GM23338 (cell line): ENCODE results near the gene PRRX1. TPM values are rescaled to one million over a fixed set of nuclear protein-coding genes. Genes with fewer than 3 reads are reported as not detected.

ENCODE experiments used
- ATAC-seq: fragments of 200-7000 bp; cut with Tn5 transposase; 3 replicates; pipeline ENCODE4 v1.9.1; 2020
- DNase-seq: peaks from one replicate; pipeline ENCODE4 v3.0.0-alpha.2; 2015; ENCODE audit warnings: low spot score
- H2AFZ ChIP-seq: fragments of 200-600 bp; sonication (generic); 2 replicates; pipeline ENCODE4 v1.8.0; 2016; ENCODE audit warnings: antibody characterized with exemption, mild to moderate bottlenecking, moderate library complexity
- H3F3A ChIP-seq: fragments of 200-600 bp; sonication (generic); replicated peaks from 2 replicates; pipeline ENCODE4 v1.8.0; 2017; ENCODE audit warnings: antibody characterized with exemption, mixed run types, low read depth
- H3K27ac ChIP-seq: fragments of 200-600 bp; sonication (generic); 2 replicates; pipeline ENCODE4 v1.6.1; 2016; ENCODE audit warnings: low read depth
- H3K27me3 ChIP-seq: fragments of 200-600 bp; sonication (generic); 2 replicates; pipeline ENCODE4 v1.8.0; 2016; ENCODE audit warnings: mild to moderate bottlenecking, mixed run types, moderate library complexity; ENCODE audit not compliant: insufficient read depth
- H3K36me3 ChIP-seq: fragments of 200-600 bp; sonication (generic); 2 replicates; pipeline ENCODE4 v1.8.0; 2016; ENCODE audit warnings: mild to moderate bottlenecking; ENCODE audit not compliant: insufficient read depth
- H3K4me1 ChIP-seq: fragments of 200-600 bp; sonication (generic); 2 replicates; pipeline ENCODE4 v1.8.0; 2016; ENCODE audit warnings: mild to moderate bottlenecking, moderate library complexity; ENCODE audit not compliant: insufficient read depth
- H3K4me2 ChIP-seq: fragments of 200-600 bp; sonication (generic); 2 replicates; pipeline ENCODE4 v1.7.1; 2017; ENCODE audit warnings: mixed run types
- H3K4me3 ChIP-seq: fragments of 200-600 bp; sonication (generic); 2 replicates; pipeline ENCODE4 v1.6.1; 2016; ENCODE audit warnings: mixed run types
- H3K79me2 ChIP-seq: fragments of 200-600 bp; sonication (generic); replicated peaks from 2 replicates; pipeline ENCODE4 v1.8.0; 2017; ENCODE audit warnings: mild to moderate bottlenecking; ENCODE audit not compliant: insufficient read depth
- H3K9me2 ChIP-seq: fragments of 200-600 bp; sonication (generic); 2 replicates; pipeline ENCODE4 v1.8.0; 2017; ENCODE audit not compliant: insufficient read depth
- H4K20me1 ChIP-seq: fragments of 200-600 bp; sonication (generic); replicated peaks from 2 replicates; pipeline ENCODE4 v1.8.0; 2017; ENCODE audit warnings: mild to moderate bottlenecking; ENCODE audit not compliant: insufficient read depth
- H3K27ac Mint-ChIP-seq: 2 replicates; pipeline ENCODE4 v1.8.0; 2020; ENCODE audit warnings: inconsistent platforms, mild to moderate bottlenecking, moderate library complexity, mixed read lengths
- H3K27me3 Mint-ChIP-seq: 3 replicates; pipeline ENCODE4 v1.8.0; 2022; ENCODE audit warnings: low read depth, mild to moderate bottlenecking, moderate library complexity, mixed read lengths, inconsistent platforms; ENCODE audit not compliant: insufficient read depth, poor library complexity
- H3K36me3 Mint-ChIP-seq: 3 replicates; pipeline ENCODE4 v1.8.0; 2021; ENCODE audit warnings: low read depth, mild to moderate bottlenecking, inconsistent platforms, moderate library complexity, mixed read lengths
- H3K4me1 Mint-ChIP-seq: 3 replicates; pipeline ENCODE4 v1.8.0; 2020; ENCODE audit warnings: mild to moderate bottlenecking, inconsistent platforms, mixed read lengths
- H3K4me3 Mint-ChIP-seq: 3 replicates; pipeline ENCODE4 v1.8.0; 2021; ENCODE audit warnings: moderate library complexity, mild to moderate bottlenecking, inconsistent platforms, mixed read lengths
- H3K9me3 Mint-ChIP-seq: 3 replicates; pipeline ENCODE4 v1.8.0; 2020; ENCODE audit warnings: moderate library complexity, mild to moderate bottlenecking, inconsistent platforms, mixed read lengths
- EZH2 ChIP-seq: fragments of 200-600 bp; sonication (generic); IDR thresholded peaks from one replicate; pipeline ENCODE4 v1.8.0; 2017; ENCODE audit warnings: antibody characterized with exemption, mild to moderate bottlenecking, low read depth; ENCODE audit not compliant: unreplicated experiment
- EZH2phosphoT487 ChIP-seq: fragments of 200-600 bp; sonication (generic); IDR thresholded peaks from one replicate; pipeline ENCODE4 v1.8.1; 2018; ENCODE audit warnings: antibody characterized with exemption; ENCODE audit not compliant: unreplicated experiment
- POLR2AphosphoS5 ChIP-seq: IDR thresholded peaks from 2 replicates; pipeline ENCODE4 v1.6.1; 2016; ENCODE audit warnings: antibody characterized with exemption, low read depth
- STAT1 ChIP-seq: IDR thresholded peaks from one replicate; pipeline ENCODE4 v1.6.1; 2016; ENCODE audit warnings: antibody characterized with exemption; ENCODE audit not compliant: unreplicated experiment
- ZNF114 ChIP-seq: fragments of 250-450 bp; sonication (Bioruptor Pico); IDR thresholded peaks from 2 replicates; pipeline ENCODE4 v1.5.0; 2020; ENCODE audit warnings: mild to moderate bottlenecking, moderate library complexity
- ZNF331 ChIP-seq: fragments of 250-450 bp; sonication (Bioruptor Pico); IDR thresholded peaks from 2 replicates; pipeline ENCODE4 v1.5.0; 2020; ENCODE audit warnings: low read depth, mild to moderate bottlenecking, moderate library complexity
- ZNF462 ChIP-seq: fragments of 250-450 bp; sonication (Bioruptor Pico); IDR thresholded peaks from 2 replicates; pipeline ENCODE4 v1.5.0; 2020; ENCODE audit warnings: mild to moderate bottlenecking, moderate library complexity
- polyA plus RNA-seq: library from polyadenylated mRNA; unstranded; fragments of >200 nt; fragmentation: Nextera tagmentation; extraction: Ambion mirVana; gene quantifications from 2 replicates; pipeline ENCODE4 v1.2.1, GENCODE V29; 2016
- total RNA-seq: library from RNA; depleted of rRNA; stranded (reverse); fragments of >200 nt; shearing (Covaris generic); gene quantifications from 2 replicates; pipeline ENCODE4 v1.2.3, GENCODE V29; 2014
- TF ChIP-seq, protein P1 (sequence below), 2 experiments: fragments of 200-600 bp in 1 of 2; sonication (generic) in 1 of 2; conservative IDR thresholded peaks; 2 replicates each; pipeline versions ENCODE4 v1.5.1 to v1.6.1; 2016 to 2017; ENCODE audit warnings: antibody characterized with exemption in 2 of 2, low read depth in 2 of 2, mild to moderate bottlenecking in 2 of 2, moderate library complexity in 1 of 2

Gene PRRX1
- total and polyA plus RNA-seq, 2 experiments from 2014 or later = 0.58 TPM; not detected in 1

DNA sequence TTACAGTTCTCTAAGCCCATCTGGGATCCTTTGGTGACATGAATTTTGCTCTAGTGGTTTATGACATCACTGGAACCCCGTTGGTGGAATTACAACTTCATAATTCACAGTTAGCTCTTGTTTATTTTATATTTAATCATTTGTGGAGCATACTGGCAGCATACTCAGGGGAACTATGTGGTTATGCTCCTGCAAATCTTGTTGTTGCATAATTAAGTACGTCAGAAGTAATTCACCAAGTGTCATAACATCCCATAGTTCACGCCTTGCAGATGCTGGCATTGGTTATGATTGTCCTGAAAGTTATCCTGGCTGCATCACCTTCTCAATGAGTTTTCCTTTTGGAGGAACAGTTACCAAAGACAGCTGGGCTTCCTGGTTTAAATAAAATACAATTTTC lies 16.5 kb downstream of the PRRX1 start:
- H3K27me3 Mint-ChIP-seq = no peaks in the 10 kb centered on the region
- no peak for DNase-seq
- no peaks in the 10 kb centered on the region for H3F3A ChIP-seq
- H3K4me1 ChIP-seq = no peaks in the 10 kb centered on the region
- TF ChIP-seq ZNF462 (CRISPR knock-in tag) = no peak
- TF ChIP-seq EZH2 = no peak
- TF ChIP-seq POLR2AphosphoS5 = no peak
- TF ChIP-seq ZNF331 (CRISPR knock-in tag) = no peak
- TF ChIP-seq ZNF114 = no peak
- H3K4me2 ChIP-seq = no peak overlapping the region
- no peak overlapping the region for H3K4me3 Mint-ChIP-seq
- H3K79me2 ChIP-seq = no peaks in the 10 kb centered on the region
- H3K27ac Mint-ChIP-seq = no peak overlapping the region
- no peak overlapping the region for H3K27ac ChIP-seq
- no peak for ATAC-seq
- no peaks in the 10 kb centered on the region for H3K27me3 ChIP-seq
- no peak overlapping the region for H2AFZ ChIP-seq
- H3K4me3 ChIP-seq = no peak overlapping the region
- peaks cover 3% of the 10 kb centered on the region; the same call in 2 of the 3 replicates for H3K4me1 Mint-ChIP-seq
- H3K9me2 ChIP-seq = no peaks in the 10 kb centered on the region
- H4K20me1 ChIP-seq = no peaks in the 10 kb centered on the region
- H3K9me3 Mint-ChIP-seq = no peaks in the 10 kb centered on the region
- H3K36me3 ChIP-seq = no peaks in the 10 kb centered on the region
- H3K36me3 Mint-ChIP-seq = no peaks in the 10 kb centered on the region

DNA sequence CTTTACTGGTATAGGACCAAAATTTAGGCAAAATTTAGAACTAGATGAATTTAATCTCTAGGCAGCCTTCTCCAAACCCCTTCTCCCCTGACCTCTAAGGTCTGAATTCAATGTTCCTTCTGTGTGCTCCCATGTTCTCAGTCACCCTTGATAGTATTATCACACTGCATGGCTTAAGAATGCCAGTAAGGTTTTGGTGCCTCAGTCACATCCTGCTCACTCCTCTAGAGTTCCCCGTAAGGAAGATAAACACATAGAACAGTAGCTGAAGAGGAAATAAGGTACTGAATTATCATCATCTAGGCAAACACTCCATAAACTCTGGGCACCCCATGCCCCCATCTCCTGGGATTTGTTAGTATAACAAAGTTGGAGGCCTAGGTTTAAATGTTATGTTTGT lies 18.2 kb downstream of the PRRX1 start:
- H3K4me3 Mint-ChIP-seq = no peak overlapping the region
- Histone ChIP-seq H4K20me1 (no peaks in the 10 kb centered on the region), H3K27ac (no peak overlapping the region), H3K27me3 (no peaks in the 10 kb centered on the region), H3K4me3 (no peak overlapping the region), H2AFZ (no peak overlapping the region), H3K4me2 (no peak overlapping the region), H3F3A (no peaks in the 10 kb centered on the region), H3K79me2 (no peaks in the 10 kb centered on the region), H3K9me2 (no peaks in the 10 kb centered on the region), H3K36me3 (no peaks in the 10 kb centered on the region), H3K4me1 (no peaks in the 10 kb centered on the region)
- peaks cover 3% of the 10 kb centered on the region; the same call in 2 of the 3 replicates for H3K4me1 Mint-ChIP-seq
- DNase-seq (no peak), ATAC-seq (no peak)
- TF ChIP-seq, protein P1, sequence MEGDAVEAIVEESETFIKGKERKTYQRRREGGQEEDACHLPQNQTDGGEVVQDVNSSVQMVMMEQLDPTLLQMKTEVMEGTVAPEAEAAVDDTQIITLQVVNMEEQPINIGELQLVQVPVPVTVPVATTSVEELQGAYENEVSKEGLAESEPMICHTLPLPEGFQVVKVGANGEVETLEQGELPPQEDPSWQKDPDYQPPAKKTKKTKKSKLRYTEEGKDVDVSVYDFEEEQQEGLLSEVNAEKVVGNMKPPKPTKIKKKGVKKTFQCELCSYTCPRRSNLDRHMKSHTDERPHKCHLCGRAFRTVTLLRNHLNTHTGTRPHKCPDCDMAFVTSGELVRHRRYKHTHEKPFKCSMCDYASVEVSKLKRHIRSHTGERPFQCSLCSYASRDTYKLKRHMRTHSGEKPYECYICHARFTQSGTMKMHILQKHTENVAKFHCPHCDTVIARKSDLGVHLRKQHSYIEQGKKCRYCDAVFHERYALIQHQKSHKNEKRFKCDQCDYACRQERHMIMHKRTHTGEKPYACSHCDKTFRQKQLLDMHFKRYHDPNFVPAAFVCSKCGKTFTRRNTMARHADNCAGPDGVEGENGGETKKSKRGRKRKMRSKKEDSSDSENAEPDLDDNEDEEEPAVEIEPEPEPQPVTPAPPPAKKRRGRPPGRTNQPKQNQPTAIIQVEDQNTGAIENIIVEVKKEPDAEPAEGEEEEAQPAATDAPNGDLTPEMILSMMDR (conservative IDR thresholded peaks at IDR 0.05; ENCODE audit: low read depth in 2 of 2) = no peak
- TF ChIP-seq EZH2phosphoT487 (no peak), STAT1 (no peak), EZH2 (no peak)
- H3K27ac Mint-ChIP-seq = no peak overlapping the region
- no peaks in the 10 kb centered on the region for H3K27me3 Mint-ChIP-seq
- no peaks in the 10 kb centered on the region for H3K9me3 Mint-ChIP-seq
- no peaks in the 10 kb centered on the region for H3K36me3 Mint-ChIP-seq
